ENCODE results near the gene B4GALNT3.

DNA sequence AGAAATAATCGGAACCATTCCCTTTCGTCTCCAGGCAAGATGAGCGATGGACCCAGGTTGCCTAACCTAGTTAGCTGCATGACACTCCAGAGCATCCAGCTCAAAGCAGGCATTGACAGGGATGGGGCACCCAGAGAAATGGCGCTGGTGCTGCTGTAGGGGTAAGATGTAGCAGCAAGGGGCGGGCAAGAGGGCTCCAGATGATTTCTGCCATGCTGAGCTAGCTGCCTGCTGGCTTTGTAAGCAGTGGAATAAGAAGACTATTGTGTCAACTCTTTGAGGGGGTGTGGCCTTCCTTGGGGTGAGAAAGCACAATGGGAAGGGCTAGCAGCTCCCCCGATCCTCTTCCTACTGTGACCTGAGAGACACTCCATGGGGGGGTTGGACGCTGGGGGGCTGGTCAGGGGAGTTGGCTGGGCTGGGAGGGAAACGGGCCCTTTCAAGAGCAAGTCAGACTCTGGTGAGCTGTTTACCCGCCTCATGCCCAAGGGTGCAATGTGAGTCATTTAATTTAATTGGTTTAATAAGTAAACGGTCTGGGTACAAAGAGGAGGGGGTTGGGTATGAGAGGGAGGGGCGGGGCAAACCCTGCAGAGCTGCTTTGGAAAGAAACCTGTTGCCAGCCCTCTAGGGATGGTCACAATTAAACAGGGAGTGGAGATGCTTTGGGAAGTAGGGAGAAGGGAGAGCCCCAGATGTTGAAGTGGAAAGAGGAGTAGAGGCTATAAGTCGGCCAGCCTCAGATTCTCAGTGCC lies 50.5 kb downstream of the B4GALNT3 start:
- TF ChIP-seq POLR2AphosphoS5 (IDR thresholded peaks at IDR 0.05; ENCODE audit: low read depth, low read length) = no peak
- no peak for TF ChIP-seq TAF1 (IDR thresholded peaks at IDR 0.05; ENCODE audit: low read depth, low read length)
- no peak for TF ChIP-seq POLR2A (IDR thresholded peaks at IDR 0.05; ENCODE audit: low read depth, low read length)
